ENCODE data around the gene C3orf85.

DNA sequence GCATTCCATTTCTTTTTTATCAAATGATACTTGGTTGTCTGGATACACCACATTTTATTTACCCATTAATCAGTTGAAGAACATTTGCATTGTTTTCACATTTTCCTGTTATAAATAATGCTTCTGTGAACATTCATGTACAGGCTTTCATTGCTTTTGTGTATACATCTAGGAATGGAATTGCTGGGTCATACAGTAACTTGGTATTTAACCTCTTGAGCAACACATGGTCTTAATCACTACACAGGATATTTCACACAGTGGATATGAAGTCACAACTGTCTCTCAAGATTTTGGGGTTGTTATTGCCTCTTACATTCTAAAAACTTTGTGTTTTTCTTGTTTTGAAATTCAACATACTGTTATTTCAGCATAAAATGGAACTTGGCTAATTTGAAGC is 48.2 kb downstream of the C3orf85 start:
- TF ChIP-seq, protein P1, sequence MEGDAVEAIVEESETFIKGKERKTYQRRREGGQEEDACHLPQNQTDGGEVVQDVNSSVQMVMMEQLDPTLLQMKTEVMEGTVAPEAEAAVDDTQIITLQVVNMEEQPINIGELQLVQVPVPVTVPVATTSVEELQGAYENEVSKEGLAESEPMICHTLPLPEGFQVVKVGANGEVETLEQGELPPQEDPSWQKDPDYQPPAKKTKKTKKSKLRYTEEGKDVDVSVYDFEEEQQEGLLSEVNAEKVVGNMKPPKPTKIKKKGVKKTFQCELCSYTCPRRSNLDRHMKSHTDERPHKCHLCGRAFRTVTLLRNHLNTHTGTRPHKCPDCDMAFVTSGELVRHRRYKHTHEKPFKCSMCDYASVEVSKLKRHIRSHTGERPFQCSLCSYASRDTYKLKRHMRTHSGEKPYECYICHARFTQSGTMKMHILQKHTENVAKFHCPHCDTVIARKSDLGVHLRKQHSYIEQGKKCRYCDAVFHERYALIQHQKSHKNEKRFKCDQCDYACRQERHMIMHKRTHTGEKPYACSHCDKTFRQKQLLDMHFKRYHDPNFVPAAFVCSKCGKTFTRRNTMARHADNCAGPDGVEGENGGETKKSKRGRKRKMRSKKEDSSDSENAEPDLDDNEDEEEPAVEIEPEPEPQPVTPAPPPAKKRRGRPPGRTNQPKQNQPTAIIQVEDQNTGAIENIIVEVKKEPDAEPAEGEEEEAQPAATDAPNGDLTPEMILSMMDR (IDR thresholded peaks at IDR 0.05), result no peak
- no peak for TF ChIP-seq POLR2A (IDR thresholded peaks at IDR 0.05)
